CD4-positive, alpha-beta T cell treated with Interleukin-4 for 4 hours (primary cell): ENCODE measurements around the gene TUT1.

Experiments
- DNase-seq: peaks from one replicate; pipeline ENCODE4 v3.0.0-alpha.2; 2020

Gene TUT1

GRCh38 chr11:62540804-62541701 lies 50.3 kb downstream of the TUT1 start:
- DNase-seq, result no peak

- peak; percentile 57 for DNase-seq
Observed at GRCh38 chr11:62539238-62539925, 51.9 kb downstream of the TUT1 start.

DNA sequence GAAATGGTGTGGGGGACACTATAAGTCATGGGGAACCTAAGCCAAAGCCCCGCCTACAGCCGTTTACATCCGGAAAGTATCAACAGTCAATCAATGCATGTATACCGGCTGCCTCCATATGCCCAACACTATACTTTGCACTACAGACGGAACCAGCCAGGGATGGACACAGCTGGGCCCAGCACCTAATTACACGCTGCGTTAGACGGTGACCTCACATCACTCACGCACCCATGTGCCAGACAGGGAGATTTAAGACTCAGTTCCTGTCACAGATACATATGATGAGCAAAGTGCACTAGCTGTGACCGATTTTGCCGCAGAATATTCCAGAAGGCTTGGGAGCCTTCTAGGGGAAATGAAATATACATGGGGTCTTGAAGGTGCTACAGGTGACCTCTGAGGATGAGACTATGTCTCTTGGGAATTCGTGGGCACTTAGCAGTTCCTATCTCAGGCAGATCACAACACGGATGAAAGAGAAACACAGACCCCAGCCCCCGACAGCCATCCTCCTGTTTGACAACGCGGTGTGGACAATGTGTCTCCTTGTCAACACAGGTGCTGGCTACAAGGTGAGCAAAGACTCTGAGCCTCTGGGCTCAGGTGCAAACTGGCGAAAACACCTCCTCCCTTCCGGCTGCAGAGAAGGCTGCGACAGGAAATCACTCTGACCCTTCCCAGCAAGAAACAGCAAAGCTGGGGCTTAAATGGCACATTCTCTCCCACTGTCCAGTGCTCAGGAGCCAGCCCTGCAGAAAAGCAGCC lies 52.7 kb downstream of the TUT1 start:
- DNase-seq, result no peak

- no peak for DNase-seq
Observed at GRCh38 chr11:62536301-62536957, 54.9 kb downstream of the TUT1 start.

DNA sequence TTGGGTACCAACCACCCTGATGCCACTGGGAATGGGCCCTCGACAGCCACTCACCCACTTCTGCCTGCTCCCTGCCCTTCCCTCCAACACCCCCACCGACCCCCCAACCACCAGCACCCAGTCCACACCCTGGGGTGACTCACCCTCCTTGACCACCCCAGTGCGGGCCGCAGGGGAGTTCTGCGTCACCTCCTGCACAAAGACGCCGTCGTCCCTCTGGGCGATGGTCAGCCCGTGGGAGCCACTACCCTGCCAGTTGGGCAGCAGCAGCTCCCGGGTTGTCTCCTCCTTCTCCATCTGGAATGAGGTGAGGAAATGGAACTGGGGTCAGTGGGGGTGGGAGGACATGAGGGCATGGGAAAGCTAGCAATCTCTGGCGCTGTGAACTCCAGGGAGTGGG lies 55.5 kb downstream of the TUT1 start:
- no peak for DNase-seq

DNA sequence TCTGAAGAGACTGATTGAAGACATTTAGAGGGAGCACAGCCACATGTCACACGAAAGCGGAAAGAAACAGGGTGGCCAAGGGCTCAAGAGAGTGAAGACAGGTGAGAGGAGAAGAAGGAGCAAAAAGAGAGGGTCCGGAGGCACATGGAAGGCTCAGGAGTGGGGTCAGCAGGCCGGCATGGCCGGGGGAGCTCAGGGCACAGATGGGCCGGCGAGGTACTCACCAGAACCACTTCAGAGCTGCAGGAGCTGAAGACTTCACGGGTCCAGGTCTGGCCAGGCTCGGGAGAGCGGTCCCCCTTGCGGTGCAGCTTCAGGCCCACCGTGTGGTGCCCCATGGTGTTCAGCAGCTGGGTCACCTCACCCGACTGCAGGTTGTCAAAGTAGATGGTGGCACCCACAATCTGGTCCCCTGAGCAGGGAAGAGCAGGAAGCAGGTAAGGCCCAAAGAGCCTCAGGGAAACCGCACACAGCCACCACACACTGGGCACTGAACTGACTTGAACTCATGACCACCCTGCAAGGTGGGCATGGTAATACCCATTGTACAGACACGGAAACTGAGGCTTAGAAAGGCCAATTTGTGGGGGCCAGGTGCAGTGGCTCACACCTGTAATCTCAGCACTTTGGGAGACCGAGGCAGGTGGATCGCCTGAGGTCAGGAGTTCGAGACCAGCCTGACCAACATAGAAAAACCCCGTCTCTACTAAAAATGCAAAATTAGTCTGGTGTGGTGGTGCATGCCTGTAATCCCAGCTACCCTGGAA lies 56.4 kb downstream of the TUT1 start:
- no peak for DNase-seq

- no peak for DNase-seq
Observed at GRCh38 chr11:62532096-62532495, 59.2 kb downstream of the TUT1 start.
